Gastroesophageal sphincter (tissue), 3 donors: ENCODE results near the gene PERP.

Experiments used
- EP300 ChIP-seq: sonication (generic); formaldehyde crosslinking; IDR thresholded peaks from one replicate; pipeline ENCODE4 v1.6.1; 2017; ENCODE audit warnings: antibody characterized with exemption, mild to moderate bottlenecking
- POLR2A ChIP-seq, 2 donors: fragments of 450-650 bp; IDR thresholded peaks; one replicate each; pipeline ENCODE4 v1.6.1; 2017; ENCODE audit warnings: antibody characterized with exemption in 2 of 2, mild to moderate bottlenecking in 2 of 2, moderate library complexity in 1 of 2
- POLR2AphosphoS5 ChIP-seq: sonication (generic); formaldehyde crosslinking; IDR thresholded peaks from one replicate; pipeline ENCODE4 v1.6.1; 2017; ENCODE audit warnings: antibody characterized with exemption
- TF ChIP-seq, protein P1 (sequence below), 4 experiments: fragments of 200-600 bp in 2 of 4; fragments of 450-650 bp in 2 of 4; sonication (generic) in 1 of 4; IDR thresholded peaks; one replicate each; pipeline ENCODE4 v1.5.1; 2017 to 2019; ENCODE audit warnings: antibody characterized with exemption in 4 of 4, mild to moderate bottlenecking in 2 of 4, moderate library complexity in 2 of 4

DNA sequence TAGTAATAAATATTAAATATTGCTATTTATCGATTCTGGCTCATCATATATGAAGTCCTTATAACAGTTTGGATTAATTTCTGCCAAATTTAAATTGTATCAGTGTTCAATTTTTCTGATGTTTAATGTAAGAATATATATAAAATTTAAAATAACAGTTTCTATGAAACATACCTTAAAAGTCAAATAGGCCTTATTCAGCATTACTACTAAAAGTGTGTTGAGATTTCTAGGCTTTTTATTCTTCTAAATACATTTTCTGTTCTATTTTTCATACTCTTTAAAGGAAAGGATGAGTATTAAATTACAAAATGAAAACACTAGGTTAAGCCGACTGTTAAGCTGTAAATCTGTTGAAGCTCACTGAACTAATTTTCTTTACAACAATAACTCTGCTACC, 13.6 kb downstream of the PERP start:
- TF ChIP-seq, protein P1, sequence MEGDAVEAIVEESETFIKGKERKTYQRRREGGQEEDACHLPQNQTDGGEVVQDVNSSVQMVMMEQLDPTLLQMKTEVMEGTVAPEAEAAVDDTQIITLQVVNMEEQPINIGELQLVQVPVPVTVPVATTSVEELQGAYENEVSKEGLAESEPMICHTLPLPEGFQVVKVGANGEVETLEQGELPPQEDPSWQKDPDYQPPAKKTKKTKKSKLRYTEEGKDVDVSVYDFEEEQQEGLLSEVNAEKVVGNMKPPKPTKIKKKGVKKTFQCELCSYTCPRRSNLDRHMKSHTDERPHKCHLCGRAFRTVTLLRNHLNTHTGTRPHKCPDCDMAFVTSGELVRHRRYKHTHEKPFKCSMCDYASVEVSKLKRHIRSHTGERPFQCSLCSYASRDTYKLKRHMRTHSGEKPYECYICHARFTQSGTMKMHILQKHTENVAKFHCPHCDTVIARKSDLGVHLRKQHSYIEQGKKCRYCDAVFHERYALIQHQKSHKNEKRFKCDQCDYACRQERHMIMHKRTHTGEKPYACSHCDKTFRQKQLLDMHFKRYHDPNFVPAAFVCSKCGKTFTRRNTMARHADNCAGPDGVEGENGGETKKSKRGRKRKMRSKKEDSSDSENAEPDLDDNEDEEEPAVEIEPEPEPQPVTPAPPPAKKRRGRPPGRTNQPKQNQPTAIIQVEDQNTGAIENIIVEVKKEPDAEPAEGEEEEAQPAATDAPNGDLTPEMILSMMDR (IDR thresholded peaks at IDR 0.05) = no peak
- TF ChIP-seq POLR2A (IDR thresholded peaks at IDR 0.05) = no peak
- no peak for TF ChIP-seq EP300
- TF ChIP-seq POLR2AphosphoS5 = no peak
